Measurements from ENCODE around the gene TMEM171. TPM values are rescaled to one million over a fixed set of nuclear protein-coding genes. Genes with fewer than 3 reads are reported as not detected.

Gene TMEM171
- total and polyA plus RNA-seq, 9 donors, result 0.60 to 2.1 (median 0.80) TPM

DNA sequence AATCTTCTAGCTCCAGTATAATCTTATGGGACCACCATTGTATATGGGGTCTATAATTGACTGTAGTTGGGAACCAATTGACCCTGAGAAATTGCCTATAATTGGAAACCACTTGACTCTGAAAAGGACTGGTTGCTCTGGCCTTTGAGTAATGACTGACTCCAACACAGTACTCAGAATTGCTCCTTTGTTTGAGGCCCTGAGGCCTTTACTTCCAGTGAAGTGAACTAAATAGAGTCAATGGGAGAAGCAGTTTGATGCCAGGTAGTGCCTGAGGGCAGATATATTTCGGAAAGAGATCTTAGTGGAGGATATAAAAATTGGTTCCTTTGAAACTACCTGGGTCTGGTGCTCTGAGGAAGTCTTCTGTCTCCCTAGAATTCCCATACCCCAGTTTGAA, 16.0 kb upstream of the TMEM171 start:
- WGBS (ENCODE audit: insufficient coverage), result no CpG with 5 or more reads among the region's 1 CpG
- H3K4me3 ChIP-seq (ENCODE audit: low read length), result no peak overlapping the region
- no peak for DNase-seq
- H3K4me1 ChIP-seq (ENCODE audit: control insufficient read depth, insufficient read depth, low read length), result no peaks in the 10 kb centered on the region
- peaks cover 4% of the 10 kb centered on the region for H3K9me3 ChIP-seq (replicated peaks; ENCODE audit: control insufficient read depth, low read depth, low read length)
- H3K27ac ChIP-seq (ENCODE audit: low read length), result no peak overlapping the region
- peaks cover 2% of the 10 kb centered on the region for H3K27me3 ChIP-seq (ENCODE audit: control insufficient read depth, insufficient read depth, low read length)
- no peaks in the 10 kb centered on the region for H3K36me3 ChIP-seq (ENCODE audit: control insufficient read depth, insufficient read depth, low read length)

DNA sequence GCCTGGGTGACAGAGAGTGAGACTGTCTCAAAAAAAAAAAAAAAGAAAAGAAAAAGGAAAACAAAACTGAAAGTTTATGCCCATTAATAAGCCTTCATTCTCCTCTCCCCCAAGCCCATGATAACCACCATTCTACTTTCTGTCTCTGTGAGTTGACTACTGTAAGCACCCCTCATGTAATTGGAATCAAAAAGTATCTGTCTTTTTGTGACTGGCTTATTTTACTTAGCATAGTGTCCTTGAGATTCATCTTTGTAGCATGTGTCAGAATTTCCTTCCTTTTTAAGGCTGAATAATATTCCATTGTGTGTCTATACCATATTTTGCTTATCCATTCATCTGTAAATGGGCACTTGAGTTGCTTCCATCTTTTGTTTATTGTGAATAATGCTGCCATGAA, 14.0 kb upstream of the TMEM171 start:
- H3K36me3 ChIP-seq (ENCODE audit: control insufficient read depth, insufficient read depth, low read length), result no peaks in the 10 kb centered on the region
- no peak for DNase-seq
- H3K27ac ChIP-seq (ENCODE audit: low read length), result no peak overlapping the region
- no peaks in the 10 kb centered on the region for H3K4me1 ChIP-seq (ENCODE audit: control insufficient read depth, insufficient read depth, low read length)
- H3K27me3 ChIP-seq (ENCODE audit: control insufficient read depth, insufficient read depth, low read length), result peaks cover 2% of the 10 kb centered on the region
- no peak overlapping the region for H3K4me3 ChIP-seq (ENCODE audit: low read length)
- peaks cover 4% of the 10 kb centered on the region for H3K9me3 ChIP-seq (replicated peaks; ENCODE audit: control insufficient read depth, low read depth, low read length)

- DNase-seq, result no peak
- peaks cover 4% of the 10 kb centered on the region for H3K9me3 ChIP-seq (replicated peaks; ENCODE audit: control insufficient read depth, low read depth, low read length)
- peaks cover 13% of the 10 kb centered on the region for H3K27me3 ChIP-seq (ENCODE audit: control insufficient read depth, insufficient read depth, low read length)
- no peaks in the 10 kb centered on the region for H3K4me1 ChIP-seq (ENCODE audit: control insufficient read depth, insufficient read depth, low read length)
- H3K27ac ChIP-seq (ENCODE audit: low read length), result no peak overlapping the region
- no CpG with 5 or more reads among the region's 1 CpG for WGBS (ENCODE audit: insufficient coverage)
- no peak overlapping the region for H3K4me3 ChIP-seq (ENCODE audit: low read length)
- no peaks in the 10 kb centered on the region for H3K36me3 ChIP-seq (ENCODE audit: control insufficient read depth, insufficient read depth, low read length)
Measured at GRCh38 chr5:73110190-73110589, 10.2 kb upstream of the TMEM171 start.

DNA sequence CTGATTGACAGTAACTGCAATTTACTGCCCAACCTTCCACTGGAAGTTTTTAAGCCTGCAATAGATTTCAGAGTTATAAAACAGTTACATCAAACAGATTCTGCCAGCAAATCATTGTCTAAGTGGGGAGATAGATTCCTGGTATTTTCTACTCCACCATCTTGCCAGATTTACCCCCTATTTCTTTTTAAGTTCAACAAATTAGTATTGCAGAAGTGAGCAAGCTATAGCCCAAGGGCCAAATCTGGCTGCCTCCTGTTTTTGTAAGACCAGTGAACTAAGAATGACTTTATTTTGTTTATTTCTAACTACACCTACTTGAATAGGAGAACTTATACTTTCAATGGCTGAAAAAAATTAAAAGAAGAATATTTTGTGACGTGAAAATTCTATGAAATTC, 8.8 kb upstream of the TMEM171 start:
- WGBS (ENCODE audit: insufficient coverage), result no CpG with 5 or more reads among the region's 1 CpG
- Histone ChIP-seq H3K9me3 (replicated peaks; ENCODE audit: control insufficient read depth, low read depth, low read length) (peaks cover 4% of the 10 kb centered on the region), H3K27ac (ENCODE audit: low read length) (no peak overlapping the region), H3K27me3 (ENCODE audit: control insufficient read depth, insufficient read depth, low read length) (peaks cover 18% of the 10 kb centered on the region), H3K36me3 (ENCODE audit: control insufficient read depth, insufficient read depth, low read length) (no peaks in the 10 kb centered on the region), H3K4me1 (ENCODE audit: control insufficient read depth, insufficient read depth, low read length) (no peaks in the 10 kb centered on the region), H3K4me3 (ENCODE audit: low read length) (no peak overlapping the region)
- DNase-seq, result no peak

- DNase-seq, result no peak
- peaks cover 6% of the 10 kb centered on the region for H3K9me3 ChIP-seq (replicated peaks; ENCODE audit: control insufficient read depth, low read depth, low read length)
- no peaks in the 10 kb centered on the region for H3K36me3 ChIP-seq (ENCODE audit: control insufficient read depth, insufficient read depth, low read length)
- H3K4me3 ChIP-seq (ENCODE audit: low read length), result no peak overlapping the region
- peaks cover 23% of the 10 kb centered on the region for H3K27me3 ChIP-seq (ENCODE audit: control insufficient read depth, insufficient read depth, low read length)
- WGBS (ENCODE audit: insufficient coverage), result no CpG with 5 or more reads among the region's 1 CpG
- H3K4me1 ChIP-seq (ENCODE audit: control insufficient read depth, insufficient read depth, low read length), result no peaks in the 10 kb centered on the region
- no peak overlapping the region for H3K27ac ChIP-seq (ENCODE audit: low read length)
Measured at GRCh38 chr5:73112359-73112758, 8.0 kb upstream of the TMEM171 start.

DNA sequence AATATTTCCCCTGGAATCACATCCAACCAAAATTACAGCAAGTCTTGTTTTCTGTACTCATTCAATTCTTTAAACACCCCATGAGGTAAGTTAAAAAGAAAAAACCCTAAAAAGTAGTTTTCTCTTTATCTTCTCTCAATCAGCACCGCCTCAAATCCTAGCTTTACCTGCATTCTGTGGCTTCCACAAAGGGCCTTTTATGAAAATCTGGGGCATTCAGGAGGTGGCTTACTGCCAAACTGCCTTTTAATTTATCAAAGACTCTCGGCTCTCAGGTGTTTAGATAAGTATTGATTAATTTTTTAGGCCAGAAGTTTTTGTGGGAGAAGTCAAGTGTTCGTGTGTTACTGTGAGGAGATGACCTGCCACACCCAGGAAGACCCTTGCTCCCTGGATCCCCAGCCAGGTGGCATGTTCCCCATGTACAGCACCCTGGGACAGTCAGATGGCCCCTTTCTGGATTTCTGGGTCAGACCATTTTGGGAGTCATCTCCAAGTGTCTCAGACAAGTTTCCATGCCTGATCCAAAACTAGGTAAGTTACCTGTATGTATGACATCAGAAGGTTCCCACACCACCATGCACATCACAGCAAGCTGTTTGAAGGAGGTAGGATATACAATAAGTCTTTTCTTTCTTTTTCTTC, 6.2 kb upstream of the TMEM171 start:
- Histone ChIP-seq H3K4me1 (ENCODE audit: control insufficient read depth, insufficient read depth, low read length) (peaks cover 7% of the 10 kb centered on the region), H3K4me3 (ENCODE audit: low read length) (no peak overlapping the region), H3K27me3 (ENCODE audit: control insufficient read depth, insufficient read depth, low read length) (peaks cover 28% of the 10 kb centered on the region), H3K27ac (ENCODE audit: low read length) (no peak overlapping the region), H3K36me3 (ENCODE audit: control insufficient read depth, insufficient read depth, low read length) (no peaks in the 10 kb centered on the region), H3K9me3 (replicated peaks; ENCODE audit: control insufficient read depth, low read depth, low read length) (peaks cover 2% of the 10 kb centered on the region)
- no peak for DNase-seq
- WGBS (ENCODE audit: insufficient coverage), result 100% methylated on average over 1 of the region's 3 CpGs

- Histone ChIP-seq H3K4me1 (ENCODE audit: control insufficient read depth, insufficient read depth, low read length) (peaks cover 15% of the 10 kb centered on the region), H3K9me3 (replicated peaks; ENCODE audit: control insufficient read depth, low read depth, low read length) (peaks cover 2% of the 10 kb centered on the region), H3K27ac (ENCODE audit: low read length) (no peak overlapping the region), H3K4me3 (ENCODE audit: low read length) (no peak overlapping the region), H3K36me3 (ENCODE audit: control insufficient read depth, insufficient read depth, low read length) (no peaks in the 10 kb centered on the region), H3K27me3 (ENCODE audit: control insufficient read depth, insufficient read depth, low read length) (peaks cover 35% of the 10 kb centered on the region)
- WGBS (ENCODE audit: insufficient coverage), result 30% methylated on average over 2 of the region's 4 CpGs
- no peak for DNase-seq
Measured at GRCh38 chr5:73115399-73116051, 4.8 kb upstream of the TMEM171 start.

- peaks cover 20% of the 10 kb centered on the region for H3K4me1 ChIP-seq (ENCODE audit: control insufficient read depth, insufficient read depth, low read length)
- peaks cover 41% of the 10 kb centered on the region for H3K27me3 ChIP-seq (ENCODE audit: control insufficient read depth, insufficient read depth, low read length)
- no peak overlapping the region for H3K27ac ChIP-seq (ENCODE audit: low read length)
- no peaks in the 10 kb centered on the region for H3K36me3 ChIP-seq (ENCODE audit: control insufficient read depth, insufficient read depth, low read length)
- H3K9me3 ChIP-seq (replicated peaks; ENCODE audit: control insufficient read depth, low read depth, low read length), result peaks cover 2% of the 10 kb centered on the region
- no peak overlapping the region for H3K4me3 ChIP-seq (ENCODE audit: low read length)
- no peak for DNase-seq
- 51% methylated on average over 2 of the region's 2 CpGs for WGBS (ENCODE audit: insufficient coverage)
Measured at GRCh38 chr5:73116506-73116905, 3.9 kb upstream of the TMEM171 start.

GRCh38 chr5:73117088-73117740, 3.2 kb upstream of the TMEM171 start:
- H3K27me3 ChIP-seq (ENCODE audit: control insufficient read depth, insufficient read depth, low read length), result peaks cover 47% of the 10 kb centered on the region
- H3K4me3 ChIP-seq (ENCODE audit: low read length), result no peak overlapping the region
- no peak overlapping the region for H3K27ac ChIP-seq (ENCODE audit: low read length)
- peaks cover 20% of the 10 kb centered on the region for H3K4me1 ChIP-seq (ENCODE audit: control insufficient read depth, insufficient read depth, low read length)
- peaks cover 2% of the 10 kb centered on the region for H3K9me3 ChIP-seq (replicated peaks; ENCODE audit: control insufficient read depth, low read depth, low read length)
- 83% methylated on average over 2 of the region's 3 CpGs for WGBS (ENCODE audit: insufficient coverage)
- H3K36me3 ChIP-seq (ENCODE audit: control insufficient read depth, insufficient read depth, low read length), result no peaks in the 10 kb centered on the region
- DNase-seq, result no peak

DNA sequence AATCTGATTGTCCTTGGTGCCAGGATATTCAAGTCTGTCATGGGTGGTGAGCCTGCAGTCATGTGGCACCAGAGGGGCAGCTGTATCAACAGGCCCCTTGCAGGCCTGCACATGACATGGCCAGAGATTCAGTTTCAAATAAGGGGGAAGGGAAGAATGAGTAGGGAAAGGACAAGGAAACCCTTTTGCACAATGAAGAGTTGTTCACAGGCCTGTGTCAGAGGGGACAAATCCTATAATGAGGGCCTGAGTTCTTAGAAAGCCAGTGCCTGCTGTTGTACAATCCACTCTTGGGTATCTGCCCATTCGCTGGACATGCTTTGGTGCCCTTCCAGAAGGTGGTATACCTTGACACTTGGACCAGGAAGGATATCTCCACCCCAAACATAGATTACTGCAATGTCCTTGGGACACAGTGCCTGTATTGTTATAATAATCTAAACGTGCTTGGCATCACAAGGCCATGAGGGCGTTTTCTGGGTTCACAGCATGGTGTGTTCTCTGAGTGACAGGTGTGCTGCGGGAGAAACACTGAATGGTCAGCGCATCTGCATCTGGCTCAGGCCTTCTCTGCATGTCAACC, 1.9 kb upstream of the TMEM171 start:
- H3K27ac ChIP-seq (ENCODE audit: low read length), result peak overlapping the region; percentile 9
- H3K36me3 ChIP-seq (ENCODE audit: control insufficient read depth, insufficient read depth, low read length), result no peaks in the 10 kb centered on the region
- DNase-seq, result peak; percentile 22
- 87% methylated on average over 3 of the region's 5 CpGs for WGBS (ENCODE audit: insufficient coverage)
- H3K27me3 ChIP-seq (ENCODE audit: control insufficient read depth, insufficient read depth, low read length), result peaks cover 51% of the 10 kb centered on the region
- H3K9me3 ChIP-seq (replicated peaks; ENCODE audit: control insufficient read depth, low read depth, low read length), result peaks cover 2% of the 10 kb centered on the region
- H3K4me3 ChIP-seq (ENCODE audit: low read length), result no peak overlapping the region
- peaks cover 20% of the 10 kb centered on the region for H3K4me1 ChIP-seq (ENCODE audit: control insufficient read depth, insufficient read depth, low read length)

Data from muscle of leg (tissue), 11 donors.